ENCODE measurements around the gene AP5B1.

DNA sequence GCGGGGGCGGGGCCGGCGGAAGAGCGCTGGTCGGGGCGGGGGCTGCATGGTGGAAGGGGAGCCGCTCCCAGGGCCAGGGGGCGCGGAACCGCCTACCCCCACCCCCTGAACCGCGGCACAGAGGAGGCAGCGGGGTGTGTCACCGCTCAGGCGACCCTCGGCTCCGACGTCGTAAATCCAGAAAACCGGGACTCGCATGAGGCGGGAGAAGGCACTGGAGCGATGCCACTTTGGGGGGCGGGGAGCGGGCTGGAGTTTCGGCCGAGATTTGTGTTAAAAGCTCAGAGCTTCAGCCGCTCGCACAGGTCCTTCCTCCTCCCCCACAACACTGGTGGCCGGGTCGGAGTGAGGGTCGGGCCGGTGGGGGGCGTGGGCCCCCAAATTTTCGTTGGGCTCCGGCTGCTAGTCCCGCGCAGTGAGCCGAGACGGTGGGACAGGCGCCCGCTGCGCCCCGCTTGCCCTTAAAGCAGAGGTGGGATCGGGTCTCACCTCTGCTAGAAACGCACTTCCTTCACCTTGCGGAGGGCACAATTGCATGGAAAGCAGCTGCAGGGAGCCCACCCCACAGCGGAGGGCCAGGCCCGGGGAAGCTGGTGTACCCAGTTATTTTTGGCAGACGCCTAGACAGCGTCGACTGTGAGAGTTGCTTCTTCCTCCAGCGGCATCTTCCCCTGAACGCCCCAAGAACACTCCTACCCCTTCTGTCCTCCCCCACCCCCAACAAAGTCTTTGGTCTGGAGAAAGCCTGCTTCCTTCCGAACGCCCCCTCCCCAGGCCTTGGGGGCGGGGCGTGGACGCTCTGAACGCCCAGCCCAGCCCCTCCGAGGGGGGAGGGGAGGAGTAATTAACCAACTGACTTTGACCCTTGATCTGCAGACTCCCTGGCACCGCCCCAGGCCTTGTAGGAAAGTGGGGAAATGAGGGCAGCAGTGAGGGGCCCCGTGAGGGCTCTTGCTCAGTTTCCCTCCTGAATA is 7.2 kb upstream of the AP5B1 start:
- no peak for TF ChIP-seq POLR2A (IDR thresholded peaks at IDR 0.05)
- TF ChIP-seq, protein P1, sequence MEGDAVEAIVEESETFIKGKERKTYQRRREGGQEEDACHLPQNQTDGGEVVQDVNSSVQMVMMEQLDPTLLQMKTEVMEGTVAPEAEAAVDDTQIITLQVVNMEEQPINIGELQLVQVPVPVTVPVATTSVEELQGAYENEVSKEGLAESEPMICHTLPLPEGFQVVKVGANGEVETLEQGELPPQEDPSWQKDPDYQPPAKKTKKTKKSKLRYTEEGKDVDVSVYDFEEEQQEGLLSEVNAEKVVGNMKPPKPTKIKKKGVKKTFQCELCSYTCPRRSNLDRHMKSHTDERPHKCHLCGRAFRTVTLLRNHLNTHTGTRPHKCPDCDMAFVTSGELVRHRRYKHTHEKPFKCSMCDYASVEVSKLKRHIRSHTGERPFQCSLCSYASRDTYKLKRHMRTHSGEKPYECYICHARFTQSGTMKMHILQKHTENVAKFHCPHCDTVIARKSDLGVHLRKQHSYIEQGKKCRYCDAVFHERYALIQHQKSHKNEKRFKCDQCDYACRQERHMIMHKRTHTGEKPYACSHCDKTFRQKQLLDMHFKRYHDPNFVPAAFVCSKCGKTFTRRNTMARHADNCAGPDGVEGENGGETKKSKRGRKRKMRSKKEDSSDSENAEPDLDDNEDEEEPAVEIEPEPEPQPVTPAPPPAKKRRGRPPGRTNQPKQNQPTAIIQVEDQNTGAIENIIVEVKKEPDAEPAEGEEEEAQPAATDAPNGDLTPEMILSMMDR (IDR thresholded peaks at IDR 0.05) = no peak
